K562 (cell line): ENCODE results near the gene RSPH9. TPM values are rescaled to one million over a fixed set of nuclear protein-coding genes. Genes with fewer than 3 reads are reported as not detected.

Source experiments
- ARID4B ChIP-seq: sonication (generic); formaldehyde crosslinking; IDR thresholded peaks from 2 replicates; pipeline ENCODE4 v1.8.0; 2022; ENCODE audit warnings: mild to moderate bottlenecking, missing genetic modification reagents
- ATF4 ChIP-seq: fragments of 450-650 bp; formaldehyde crosslinking; IDR thresholded peaks from 2 replicates; pipeline ENCODE4 v1.4.0; 2022; ENCODE audit warnings: mild to moderate bottlenecking, moderate library complexity
- BACH1 ChIP-seq: fragments of 200-800 bp; sonication (Bioruptor generic); IDR thresholded peaks from 2 replicates; pipeline ENCODE4 v1.6.1; 2016; ENCODE audit warnings: missing genetic modification characterization, missing compliant biosample characterization
- ETS2 ChIP-seq: IDR thresholded peaks from 2 replicates; pipeline ENCODE4 v1.6.1; 2016; ENCODE audit warnings: borderline replicate concordance, missing genetic modification characterization, mild to moderate bottlenecking, moderate library complexity, missing compliant biosample characterization; ENCODE audit not compliant: poor library complexity, severe bottlenecking
- EZH2 ChIP-seq: IDR thresholded peaks from 2 replicates; pipeline ENCODE4 v1.6.1; 2012; ENCODE audit warnings: low read depth, mild to moderate bottlenecking, inconsistent platforms, low read length, borderline replicate concordance
- HBP1 ChIP-seq: fragments of 450-650 bp; formaldehyde crosslinking; IDR thresholded peaks from 2 replicates; pipeline ENCODE4 v1.4.0; 2022; ENCODE audit warnings: missing genetic modification characterization
- MCM2 ChIP-seq: fragments of 450-650 bp; IDR thresholded peaks from 2 replicates; pipeline ENCODE4 v1.6.1; 2017; ENCODE audit warnings: low read depth, mild to moderate bottlenecking
- MXD1 ChIP-seq: fragments of 250-450 bp; sonication (Bioruptor Pico); IDR thresholded peaks from 2 replicates; pipeline ENCODE4 v1.8.0; 2021; ENCODE audit warnings: borderline replicate concordance, mild to moderate bottlenecking, moderate library complexity; ENCODE audit not compliant: poor library complexity, severe bottlenecking
- RBM14 ChIP-seq: fragments of 200-400 bp; formaldehyde crosslinking; IDR thresholded peaks from 2 replicates; pipeline ENCODE4 v1.6.1; 2018; ENCODE audit warnings: low read depth, mild to moderate bottlenecking, low read length, moderate library complexity, borderline replicate concordance; ENCODE audit not compliant: insufficient read depth
- TRIM28 ChIP-seq: fragments of 450-650 bp; IDR thresholded peaks from 2 replicates; pipeline ENCODE4 v1.6.1; 2017
- ZKSCAN8 ChIP-seq: fragments of 200-800 bp; sonication (Bioruptor generic); IDR thresholded peaks from 2 replicates; pipeline ENCODE4 v1.6.1; 2016; ENCODE audit warnings: missing genetic modification characterization, missing compliant biosample characterization
- ZNF23 ChIP-seq: fragments of 250-450 bp; sonication (Bioruptor Pico); IDR thresholded peaks from 2 replicates; pipeline ENCODE4 v1.4.0; 2020; ENCODE audit warnings: mild to moderate bottlenecking
- ZNF280A ChIP-seq: fragments of 450-650 bp; IDR thresholded peaks from 2 replicates; pipeline ENCODE4 v1.6.1; 2018; ENCODE audit warnings: mild to moderate bottlenecking, low read depth; ENCODE audit not compliant: partially characterized antibody
- ZNF395 ChIP-seq: fragments of 200-800 bp; sonication (Bioruptor generic); IDR thresholded peaks from 2 replicates; pipeline ENCODE4 v1.6.1; 2017; ENCODE audit warnings: missing genetic modification characterization, missing compliant biosample characterization
- ZNF436 ChIP-seq: fragments of 250-450, 450-650 bp; sonication (Bioruptor Pico); formaldehyde crosslinking; IDR thresholded peaks from 2 replicates; pipeline ENCODE4 v1.7.0; 2020; ENCODE audit warnings: mild to moderate bottlenecking
- ZNF561 ChIP-seq: fragments of 450-650 bp; formaldehyde crosslinking; conservative IDR thresholded peaks from 2 replicates; pipeline ENCODE4 v1.4.0; 2020; ENCODE audit warnings: mild to moderate bottlenecking, moderate library complexity
- polyA plus RNA-seq, 8 experiments: library from polyadenylated mRNA; depleted of rRNA in 4 of 8; stranded (reverse) in 5 of 8; unstranded in 3 of 8; fragments of >200 nt; fragmentation: Nextera tagmentation in 2 of 8; fragmentation: Illumina TruSeq in 1 of 8; extraction: Ambion mirVana in 2 of 8; extraction: Trizol in 1 of 8; gene quantifications; 2 replicates each; pipeline versions ENCODE4 v1.2.1 to v1.2.3, GENCODE V29; 2011 to 2014; ENCODE audit warnings: inconsistent platforms in 1 of 8, missing spikeins in 1 of 8
- total RNA-seq, 7 experiments: library from RNA; depleted of rRNA in 6 of 7; stranded (reverse); fragments of >200 nt in 6 of 7; fragmentation: Illumina TruSeq in 2 of 7; extraction: Trizol in 2 of 7; gene quantifications; 2 replicates each; pipeline versions ENCODE4 v1.2.1 to v1.2.3, GENCODE V29; 2011 to 2021; ENCODE audit warnings: low replicate concordance in 1 of 7

Gene RSPH9
- total and polyA plus RNA-seq, 9 of the 15 experiments (the other 6 are each of a cell fraction or from before 2014, with no cell fraction given): 0.05 to 0.60 (median 0.39) TPM; not detected in 6

- peak; percentile 83 for TF ChIP-seq ARID4B (CRISPR knock-in tag)
- TF ChIP-seq RBM14: no peak
- no peak for TF ChIP-seq ETS2 (tag)
- no peak for TF ChIP-seq EZH2
- TF ChIP-seq TRIM28: 0 out of 2 replicates have a peak, but pooled peaks have one; percentile 44
- peak; percentile 10 for TF ChIP-seq ZNF280A
- TF ChIP-seq ZNF23 (CRISPR knock-in tag): no peak
- no peak for TF ChIP-seq MXD1 (CRISPR knock-in tag)
- no peak for TF ChIP-seq ZNF436
- TF ChIP-seq ZNF561 (CRISPR knock-in tag): peak; percentile 19; the same call in 1 of the 2 replicates
- TF ChIP-seq ATF4: 0 out of 2 replicates have a peak, but pooled peaks have one; percentile 6
- no peak for TF ChIP-seq ZKSCAN8 (CRISPR knock-in tag)
- TF ChIP-seq ZNF395: no peak
- TF ChIP-seq HBP1: peak; percentile 97
- no peak for TF ChIP-seq MCM2
- no peak for TF ChIP-seq BACH1 (tag)
These were observed 16.3 kb upstream of the RSPH9 start (continued) for GRCh38 chr6:43628393-43629103.
